ENCODE measurements around the gene CCT3. TPM values are rescaled to one million over a fixed set of nuclear protein-coding genes. Genes with fewer than 3 reads are reported as not detected.

Gene CCT3
- total and polyA plus RNA-seq, 4 donors, result 74.5 to 144 (median 119) TPM

GRCh38 chr1:156359249-156359648 lies 21.2 kb upstream of the CCT3 start (continued):
- TF ChIP-seq HNF4G (IDR thresholded peaks at IDR 0.05) (no peak), RAD21 (IDR thresholded peaks at IDR 0.05) (no peak)

DNA sequence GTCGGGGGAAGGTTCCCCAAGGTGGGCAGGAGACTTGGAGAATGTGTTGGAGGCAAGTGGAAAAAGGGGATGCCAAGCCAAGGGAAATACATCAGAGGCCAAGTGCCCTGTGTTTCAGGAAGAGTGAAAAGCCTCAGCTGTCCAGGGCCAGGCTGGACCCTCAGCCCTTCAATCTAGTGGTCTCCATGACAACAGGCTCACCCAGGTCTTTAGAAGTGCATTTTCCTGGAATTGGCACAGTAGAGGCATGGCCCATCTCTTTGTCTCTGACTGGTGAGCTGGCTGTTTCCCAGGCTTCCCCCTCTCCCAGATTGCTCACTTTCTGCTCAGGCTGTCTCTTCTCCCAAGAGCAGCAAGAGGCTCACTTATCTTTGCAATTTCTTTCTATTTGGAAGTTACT lies 20.5 kb upstream of the CCT3 start:
- Histone ChIP-seq H3K4me1 (ENCODE audit: control insufficient read depth in 4 of 4, insufficient read depth in 4 of 4, low read length in 3 of 4) (peaks cover 0 to 2% (median 1%) of the 10 kb centered on the region in 4 donors), H3K36me3 (ENCODE audit: control insufficient read depth in 4 of 4, insufficient read depth in 3 of 4, low read depth in 1 of 4, low read length in 3 of 4) (no peaks in the 10 kb centered on the region), H3K9ac (ENCODE audit: low read depth in 1 of 2, low read length in 2 of 2) (no peak overlapping the region), H3K27ac (ENCODE audit: low read depth in 1 of 2, low read length in 2 of 2) (no peak overlapping the region), H3K4me3 (ENCODE audit: low read depth in 1 of 3, low read length in 3 of 3) (no peak overlapping the region), H3K27me3 (ENCODE audit: control insufficient read depth in 4 of 4, insufficient read depth in 4 of 4, low read length in 3 of 4) (no peaks in the 10 kb centered on the region), H3K9me3 (ENCODE audit: control insufficient read depth in 4 of 4, low read length in 3 of 4) (no peaks in the 10 kb centered on the region)
- WGBS, result 98% methylated on average over 1 of the region's 1 CpG
- TF ChIP-seq, protein P1, sequence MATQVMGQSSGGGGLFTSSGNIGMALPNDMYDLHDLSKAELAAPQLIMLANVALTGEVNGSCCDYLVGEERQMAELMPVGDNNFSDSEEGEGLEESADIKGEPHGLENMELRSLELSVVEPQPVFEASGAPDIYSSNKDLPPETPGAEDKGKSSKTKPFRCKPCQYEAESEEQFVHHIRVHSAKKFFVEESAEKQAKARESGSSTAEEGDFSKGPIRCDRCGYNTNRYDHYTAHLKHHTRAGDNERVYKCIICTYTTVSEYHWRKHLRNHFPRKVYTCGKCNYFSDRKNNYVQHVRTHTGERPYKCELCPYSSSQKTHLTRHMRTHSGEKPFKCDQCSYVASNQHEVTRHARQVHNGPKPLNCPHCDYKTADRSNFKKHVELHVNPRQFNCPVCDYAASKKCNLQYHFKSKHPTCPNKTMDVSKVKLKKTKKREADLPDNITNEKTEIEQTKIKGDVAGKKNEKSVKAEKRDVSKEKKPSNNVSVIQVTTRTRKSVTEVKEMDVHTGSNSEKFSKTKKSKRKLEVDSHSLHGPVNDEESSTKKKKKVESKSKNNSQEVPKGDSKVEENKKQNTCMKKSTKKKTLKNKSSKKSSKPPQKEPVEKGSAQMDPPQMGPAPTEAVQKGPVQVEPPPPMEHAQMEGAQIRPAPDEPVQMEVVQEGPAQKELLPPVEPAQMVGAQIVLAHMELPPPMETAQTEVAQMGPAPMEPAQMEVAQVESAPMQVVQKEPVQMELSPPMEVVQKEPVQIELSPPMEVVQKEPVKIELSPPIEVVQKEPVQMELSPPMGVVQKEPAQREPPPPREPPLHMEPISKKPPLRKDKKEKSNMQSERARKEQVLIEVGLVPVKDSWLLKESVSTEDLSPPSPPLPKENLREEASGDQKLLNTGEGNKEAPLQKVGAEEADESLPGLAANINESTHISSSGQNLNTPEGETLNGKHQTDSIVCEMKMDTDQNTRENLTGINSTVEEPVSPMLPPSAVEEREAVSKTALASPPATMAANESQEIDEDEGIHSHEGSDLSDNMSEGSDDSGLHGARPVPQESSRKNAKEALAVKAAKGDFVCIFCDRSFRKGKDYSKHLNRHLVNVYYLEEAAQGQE (IDR thresholded peaks at IDR 0.05), result no peak
- TF ChIP-seq, protein P2, sequence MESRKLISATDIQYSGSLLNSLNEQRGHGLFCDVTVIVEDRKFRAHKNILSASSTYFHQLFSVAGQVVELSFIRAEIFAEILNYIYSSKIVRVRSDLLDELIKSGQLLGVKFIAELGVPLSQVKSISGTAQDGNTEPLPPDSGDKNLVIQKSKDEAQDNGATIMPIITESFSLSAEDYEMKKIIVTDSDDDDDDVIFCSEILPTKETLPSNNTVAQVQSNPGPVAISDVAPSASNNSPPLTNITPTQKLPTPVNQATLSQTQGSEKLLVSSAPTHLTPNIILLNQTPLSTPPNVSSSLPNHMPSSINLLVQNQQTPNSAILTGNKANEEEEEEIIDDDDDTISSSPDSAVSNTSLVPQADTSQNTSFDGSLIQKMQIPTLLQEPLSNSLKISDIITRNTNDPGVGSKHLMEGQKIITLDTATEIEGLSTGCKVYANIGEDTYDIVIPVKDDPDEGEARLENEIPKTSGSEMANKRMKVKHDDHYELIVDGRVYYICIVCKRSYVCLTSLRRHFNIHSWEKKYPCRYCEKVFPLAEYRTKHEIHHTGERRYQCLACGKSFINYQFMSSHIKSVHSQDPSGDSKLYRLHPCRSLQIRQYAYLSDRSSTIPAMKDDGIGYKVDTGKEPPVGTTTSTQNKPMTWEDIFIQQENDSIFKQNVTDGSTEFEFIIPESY (IDR thresholded peaks at IDR 0.05), result no peak
- TF ChIP-seq EGR1 (IDR thresholded peaks at IDR 0.05; ENCODE audit: low read depth in 2 of 2), result no peak
- TF ChIP-seq ATF3 (IDR thresholded peaks at IDR 0.05), result no peak
- no peak for TF ChIP-seq NR2F2 (IDR thresholded peaks at IDR 0.05)
- TF ChIP-seq SP1 (IDR thresholded peaks at IDR 0.05), result no peak
- TF ChIP-seq CTCF (IDR thresholded peaks at IDR 0.05; ENCODE audit: low read depth, low read length, missing input control), result no peak
- no peak for TF ChIP-seq TAF1 (conservative IDR thresholded peaks at IDR 0.05)
- no peak for TF ChIP-seq YY1 (IDR thresholded peaks at IDR 0.05)
- TF ChIP-seq JUND (IDR thresholded peaks at IDR 0.05), result no peak
- no peak for DNase-seq (ENCODE audit: low spot score)

- no peak for DNase-seq (ENCODE audit: low spot score)
- Histone ChIP-seq H3K9ac (ENCODE audit: low read depth in 1 of 2, low read length in 2 of 2) (no peak overlapping the region), H3K27me3 (ENCODE audit: control insufficient read depth in 4 of 4, insufficient read depth in 4 of 4, low read length in 3 of 4) (no peaks in the 10 kb centered on the region), H3K36me3 (ENCODE audit: control insufficient read depth in 4 of 4, insufficient read depth in 3 of 4, low read depth in 1 of 4, low read length in 3 of 4) (no peaks in the 10 kb centered on the region), H3K4me1 (ENCODE audit: control insufficient read depth in 4 of 4, insufficient read depth in 4 of 4, low read length in 3 of 4) (peaks cover 0 to 2% (median 1%) of the 10 kb centered on the region in 4 donors), H3K9me3 (ENCODE audit: control insufficient read depth in 4 of 4, low read length in 3 of 4) (no peaks in the 10 kb centered on the region), H3K4me3 (ENCODE audit: low read depth in 1 of 3, low read length in 3 of 3) (no peak overlapping the region), H3K27ac (ENCODE audit: low read depth in 1 of 2, low read length in 2 of 2) (no peak overlapping the region)
- 91% methylated on average over 2 of the region's 2 CpGs for WGBS
- no peak for TF ChIP-seq TAF1 (conservative IDR thresholded peaks at IDR 0.05)
- no peak for TF ChIP-seq HNF4G (IDR thresholded peaks at IDR 0.05)
- TF ChIP-seq, protein P1 (IDR thresholded peaks at IDR 0.05), result no peak
- no peak for TF ChIP-seq CTCF (IDR thresholded peaks at IDR 0.05; ENCODE audit: low read depth, low read length, missing input control)
- TF ChIP-seq RAD21 (IDR thresholded peaks at IDR 0.05), result no peak
- no peak for TF ChIP-seq ATF3 (IDR thresholded peaks at IDR 0.05)
These were observed 19.9 kb upstream of the CCT3 start for GRCh38 chr1:156357977-156358376.

Measured in liver (tissue), 9 donors.